ENCODE results near the gene MX2.
"Not testable (repeated sequence)": the region's sequence is repeated elsewhere in the genome, so short reads cannot be mapped to it uniquely, and the experiment has no call there.

DNA sequence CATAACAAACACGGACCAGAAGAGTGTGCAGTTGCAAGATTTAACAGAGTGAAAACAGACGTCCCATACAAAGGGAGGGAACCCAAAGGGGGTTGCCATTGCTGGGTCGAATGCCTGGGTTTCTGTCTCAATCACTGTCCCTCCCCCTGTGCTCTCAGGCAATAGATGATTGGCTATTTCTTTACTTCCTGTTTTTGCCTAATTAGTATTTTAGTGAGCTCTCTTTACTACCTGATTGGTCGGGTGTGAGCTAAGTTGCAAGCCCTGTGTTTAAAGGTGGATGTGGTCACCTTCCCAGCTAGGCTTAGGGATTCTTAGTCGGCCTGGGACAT lies 61.4 kb downstream of the MX2 start:
- not testable (repeated sequence) for TF ChIP-seq ZBTB17 (CRISPR knock-in tag; IDR thresholded peaks at IDR 0.05); POLR2A (conservative IDR thresholded peaks at IDR 0.05); CBX1 (IDR thresholded peaks at IDR 0.05; ENCODE audit: low read depth); POLR2B (IDR thresholded peaks at IDR 0.05; ENCODE audit: low read depth, partially characterized antibody); ATF7 (IDR thresholded peaks at IDR 0.05); PHF8 (IDR thresholded peaks at IDR 0.05; ENCODE audit: borderline replicate concordance, low read length); ZFP36 (IDR thresholded peaks at IDR 0.05; ENCODE audit: low read depth, low read length, partially characterized antibody); ZNF174 (CRISPR knock-in tag; IDR thresholded peaks at IDR 0.05); SMAD4 (CRISPR knock-in tag; conservative IDR thresholded peaks at IDR 0.05)
- TF ChIP-seq, protein P1, sequence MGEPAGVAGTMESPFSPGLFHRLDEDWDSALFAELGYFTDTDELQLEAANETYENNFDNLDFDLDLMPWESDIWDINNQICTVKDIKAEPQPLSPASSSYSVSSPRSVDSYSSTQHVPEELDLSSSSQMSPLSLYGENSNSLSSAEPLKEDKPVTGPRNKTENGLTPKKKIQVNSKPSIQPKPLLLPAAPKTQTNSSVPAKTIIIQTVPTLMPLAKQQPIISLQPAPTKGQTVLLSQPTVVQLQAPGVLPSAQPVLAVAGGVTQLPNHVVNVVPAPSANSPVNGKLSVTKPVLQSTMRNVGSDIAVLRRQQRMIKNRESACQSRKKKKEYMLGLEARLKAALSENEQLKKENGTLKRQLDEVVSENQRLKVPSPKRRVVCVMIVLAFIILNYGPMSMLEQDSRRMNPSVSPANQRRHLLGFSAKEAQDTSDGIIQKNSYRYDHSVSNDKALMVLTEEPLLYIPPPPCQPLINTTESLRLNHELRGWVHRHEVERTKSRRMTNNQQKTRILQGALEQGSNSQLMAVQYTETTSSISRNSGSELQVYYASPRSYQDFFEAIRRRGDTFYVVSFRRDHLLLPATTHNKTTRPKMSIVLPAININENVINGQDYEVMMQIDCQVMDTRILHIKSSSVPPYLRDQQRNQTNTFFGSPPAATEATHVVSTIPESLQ (CRISPR knock-in tag; IDR thresholded peaks at IDR 0.05) = not testable (repeated sequence)
- TF ChIP-seq, protein P2, sequence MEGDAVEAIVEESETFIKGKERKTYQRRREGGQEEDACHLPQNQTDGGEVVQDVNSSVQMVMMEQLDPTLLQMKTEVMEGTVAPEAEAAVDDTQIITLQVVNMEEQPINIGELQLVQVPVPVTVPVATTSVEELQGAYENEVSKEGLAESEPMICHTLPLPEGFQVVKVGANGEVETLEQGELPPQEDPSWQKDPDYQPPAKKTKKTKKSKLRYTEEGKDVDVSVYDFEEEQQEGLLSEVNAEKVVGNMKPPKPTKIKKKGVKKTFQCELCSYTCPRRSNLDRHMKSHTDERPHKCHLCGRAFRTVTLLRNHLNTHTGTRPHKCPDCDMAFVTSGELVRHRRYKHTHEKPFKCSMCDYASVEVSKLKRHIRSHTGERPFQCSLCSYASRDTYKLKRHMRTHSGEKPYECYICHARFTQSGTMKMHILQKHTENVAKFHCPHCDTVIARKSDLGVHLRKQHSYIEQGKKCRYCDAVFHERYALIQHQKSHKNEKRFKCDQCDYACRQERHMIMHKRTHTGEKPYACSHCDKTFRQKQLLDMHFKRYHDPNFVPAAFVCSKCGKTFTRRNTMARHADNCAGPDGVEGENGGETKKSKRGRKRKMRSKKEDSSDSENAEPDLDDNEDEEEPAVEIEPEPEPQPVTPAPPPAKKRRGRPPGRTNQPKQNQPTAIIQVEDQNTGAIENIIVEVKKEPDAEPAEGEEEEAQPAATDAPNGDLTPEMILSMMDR (IDR thresholded peaks at IDR 0.05 in 2 of 3, conservative IDR thresholded peaks at IDR 0.05 in 1 of 3; ENCODE audit: insufficient read depth in 2 of 3, low read depth in 1 of 3, low read length in 3 of 3) = not testable (repeated sequence)

All from K562 (cell line).